OCI-LY7 (cell line): ENCODE measurements around the gene RREB1.

Experiments
- EZH2phosphoT487 ChIP-seq: fragments of 200-600 bp; sonication (generic); IDR thresholded peaks from 2 replicates; pipeline ENCODE4 v1.6.1; 2018; ENCODE audit warnings: low read depth, borderline replicate concordance, mild to moderate bottlenecking, mixed run types, antibody characterized with exemption, low read length, moderate library complexity, mixed read lengths
- TF ChIP-seq, protein P1 (sequence below): fragments of 200-600 bp; sonication (generic); conservative IDR thresholded peaks from 2 replicates; pipeline ENCODE4 v1.5.1; 2014; ENCODE audit warnings: mild to moderate bottlenecking, antibody characterized with exemption, low read length, moderate library complexity, mixed read lengths

GRCh38 chr6:7144872-7145584, 37.3 kb downstream of the RREB1 start:
- TF ChIP-seq, protein P1, sequence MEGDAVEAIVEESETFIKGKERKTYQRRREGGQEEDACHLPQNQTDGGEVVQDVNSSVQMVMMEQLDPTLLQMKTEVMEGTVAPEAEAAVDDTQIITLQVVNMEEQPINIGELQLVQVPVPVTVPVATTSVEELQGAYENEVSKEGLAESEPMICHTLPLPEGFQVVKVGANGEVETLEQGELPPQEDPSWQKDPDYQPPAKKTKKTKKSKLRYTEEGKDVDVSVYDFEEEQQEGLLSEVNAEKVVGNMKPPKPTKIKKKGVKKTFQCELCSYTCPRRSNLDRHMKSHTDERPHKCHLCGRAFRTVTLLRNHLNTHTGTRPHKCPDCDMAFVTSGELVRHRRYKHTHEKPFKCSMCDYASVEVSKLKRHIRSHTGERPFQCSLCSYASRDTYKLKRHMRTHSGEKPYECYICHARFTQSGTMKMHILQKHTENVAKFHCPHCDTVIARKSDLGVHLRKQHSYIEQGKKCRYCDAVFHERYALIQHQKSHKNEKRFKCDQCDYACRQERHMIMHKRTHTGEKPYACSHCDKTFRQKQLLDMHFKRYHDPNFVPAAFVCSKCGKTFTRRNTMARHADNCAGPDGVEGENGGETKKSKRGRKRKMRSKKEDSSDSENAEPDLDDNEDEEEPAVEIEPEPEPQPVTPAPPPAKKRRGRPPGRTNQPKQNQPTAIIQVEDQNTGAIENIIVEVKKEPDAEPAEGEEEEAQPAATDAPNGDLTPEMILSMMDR: no peak
- TF ChIP-seq EZH2phosphoT487: no peak
